ENCODE data around the gene SART3. TPM values are rescaled to one million over a fixed set of nuclear protein-coding genes. Genes with fewer than 3 reads are reported as not detected.

SART3 gene
- total and polyA plus RNA-seq, 2 of the 8 experiments (the other 6 are each of a cell fraction or from before 2014, with no cell fraction given): 16.0 to 103 TPM

DNA sequence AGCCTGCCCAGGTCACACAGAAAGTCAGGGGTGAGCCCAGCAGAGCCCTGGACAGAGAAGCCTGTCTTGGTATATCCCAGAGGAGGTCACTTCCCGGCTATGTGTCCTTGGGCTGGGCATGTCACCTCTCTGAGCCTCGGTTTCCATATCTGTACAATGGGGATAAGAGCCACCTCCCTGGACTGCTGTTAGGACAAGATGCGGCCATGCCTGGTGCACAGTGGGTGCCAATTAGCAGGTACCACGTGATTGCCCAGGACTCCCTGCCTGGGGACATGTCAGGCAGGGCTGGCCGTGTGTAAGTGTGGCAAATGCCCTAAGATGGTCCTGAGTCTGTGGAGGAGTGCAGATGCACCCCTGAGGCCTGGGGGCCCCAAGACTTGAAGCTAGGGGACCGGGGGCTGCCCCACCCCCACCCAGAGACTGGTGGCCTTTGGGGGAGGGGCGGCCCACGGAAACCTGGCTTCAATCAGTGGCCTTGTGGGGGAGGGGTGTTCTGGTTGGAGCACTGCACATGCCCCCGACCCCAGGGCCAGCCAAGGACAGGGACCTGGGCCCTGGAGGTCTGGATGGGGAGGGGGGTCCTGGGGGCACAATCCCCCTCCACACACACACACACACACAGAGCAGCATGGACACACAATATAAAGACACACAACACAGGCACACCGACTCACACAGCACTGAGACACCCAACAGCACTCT is 36.0 kb upstream of the SART3 start:
- Histone ChIP-seq H3K23me2 (ENCODE audit: low read depth, low read length) (peaks cover 7% of the 10 kb centered on the region; the same call in 1 of the 2 replicates), H2BK15ac (ENCODE audit: low read length) (peak overlapping the region; percentile 55), H3K4me1 (replicated peaks in 1 of 4; ENCODE audit: control insufficient read depth in 3 of 4, insufficient read depth in 4 of 4, low read length in 3 of 4) (peaks cover 0 to 14% (median 0%) of the 10 kb centered on the region in 4 experiments; a peak in 3 of 7 replicates), H3K27ac (ENCODE audit: low read depth, low read length) (no peak overlapping the region), H3K79me2 (ENCODE audit: control insufficient read depth in 1 of 2, insufficient read depth in 2 of 2, low read length in 2 of 2) (no peaks in the 10 kb centered on the region), H3K23ac (ENCODE audit: insufficient read length) (no peak overlapping the region), H3K56ac (replicated peaks; ENCODE audit: insufficient read length, low read depth, low read length) (no peak overlapping the region), H2BK5ac (ENCODE audit: low read depth, low read length) (peak overlapping the region; percentile 20; the same call in 1 of the 2 replicates), H3K9me3 (ENCODE audit: insufficient read depth in 2 of 2, low read depth in 1 of 2, low read length in 1 of 2) (no peaks in the 10 kb centered on the region), H3K4me2 (ENCODE audit: insufficient read depth in 1 of 2, low read depth in 2 of 2, low read length in 2 of 2) (no peak overlapping the region), H4K8ac (ENCODE audit: extremely low read depth, insufficient read depth, low read length) (no peak overlapping the region), H4K91ac (replicated peaks; ENCODE audit: insufficient read length, low read length) (peak overlapping the region; percentile 52), H3K18ac (ENCODE audit: extremely low read depth, low read length) (no peak overlapping the region), H3K27me3 (replicated peaks in 1 of 4; ENCODE audit: control insufficient read depth in 3 of 4, extremely low read depth in 1 of 4, insufficient read depth in 3 of 4, low read length in 3 of 4) (no peaks in the 10 kb centered on the region; a peak in 1 of 7 replicates), H3K79me1 (ENCODE audit: low read depth, low read length) (no peaks in the 10 kb centered on the region; the same call in 1 of the 2 replicates), H3K9ac (replicated peaks in 1 of 4; ENCODE audit: extremely low read depth in 1 of 4, low read depth in 3 of 4, low read length in 3 of 4) (no peak overlapping the region), H2BK20ac (ENCODE audit: low read length) (no peak overlapping the region), H3K4ac (replicated peaks; ENCODE audit: insufficient read length, low read depth, low read length) (no peak overlapping the region), H2AFZ (ENCODE audit: low read length) (peak overlapping the region; percentile 21; the same call in 1 of the 2 replicates), H4K5ac (ENCODE audit: insufficient read length, low read depth, low read length) (no peak overlapping the region), H3K36me3 (ENCODE audit: control insufficient read depth in 2 of 4, insufficient read depth in 4 of 4, low read length in 3 of 4) (no peaks in the 10 kb centered on the region), H2BK12ac (ENCODE audit: low read depth, low read length) (peak overlapping the region; percentile 22; the same call in 1 of the 2 replicates), H3K4me3 (ENCODE audit: extremely low read depth in 1 of 4, insufficient read depth in 2 of 4, low read depth in 3 of 4, low read length in 4 of 4) (no peak overlapping the region), H3K14ac (ENCODE audit: insufficient read length) (no peak overlapping the region), H2BK120ac (replicated peaks; ENCODE audit: low read depth, low read length) (no peak overlapping the region), H4K20me1 (replicated peaks in 1 of 2; ENCODE audit: control insufficient read depth in 1 of 2, insufficient read depth in 2 of 2, low read length in 2 of 2) (peaks cover 0 to 8% of the 10 kb centered on the region in 2 experiments), H2AK5ac (ENCODE audit: low read depth, low read length) (no peak overlapping the region)
- 83% methylated on average over 7 of the region's 10 CpGs; no CpG with 5 or more reads in 1 of the 2 experiments for WGBS, 2 experiments (ENCODE audit: extremely low coverage in 1 of 2, insufficient coverage in 1 of 2, insufficient read length in 1 of 2, insufficient replicate concordance in 2 of 2, low coverage in 1 of 2, low lambda C conversion rate in 2 of 2, missing lambda C conversion rate in 1 of 2)
- POLR2A ChIA-PET (ENCODE audit: partially characterized antibody): interaction anchor here (1.0 to 1.8 kb wide), 3 partner anchors 8 to 27 kb away, joined by 4 read pairs; no protein-coding TSS in a partner anchor
- no peak for FAIRE-seq
- CTCF ChIA-PET (ENCODE audit: partially characterized antibody): interaction anchor here (0.9 to 2.8 kb wide), 4 partner anchors 20 to 207 kb away, joined by 3 to 16 read pairs (median 5); no protein-coding TSS in a partner anchor
- no peak for DNase-seq (ENCODE audit: low read depth in 1 of 2, low spot score in 2 of 2)
- no peak for TF ChIP-seq POU5F1 (IDR thresholded peaks at IDR 0.05; ENCODE audit: low read depth, low read length)
- TF ChIP-seq FOSL1 (IDR thresholded peaks at IDR 0.05; ENCODE audit: insufficient read depth, low read depth, low read length): no peak
- no peak for TF ChIP-seq GABPA (IDR thresholded peaks at IDR 0.05; ENCODE audit: borderline replicate concordance, insufficient read depth, low read length)
- TF ChIP-seq SP1 (IDR thresholded peaks at IDR 0.05; ENCODE audit: low read depth, low read length): no peak
- no peak for TF ChIP-seq KDM5A (IDR thresholded peaks at IDR 0.05; ENCODE audit: low read length)
- TF ChIP-seq, protein P1, sequence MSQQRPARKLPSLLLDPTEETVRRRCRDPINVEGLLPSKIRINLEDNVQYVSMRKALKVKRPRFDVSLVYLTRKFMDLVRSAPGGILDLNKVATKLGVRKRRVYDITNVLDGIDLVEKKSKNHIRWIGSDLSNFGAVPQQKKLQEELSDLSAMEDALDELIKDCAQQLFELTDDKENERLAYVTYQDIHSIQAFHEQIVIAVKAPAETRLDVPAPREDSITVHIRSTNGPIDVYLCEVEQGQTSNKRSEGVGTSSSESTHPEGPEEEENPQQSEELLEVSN (IDR thresholded peaks at IDR 0.05): no peak
- TF ChIP-seq SUZ12 (IDR thresholded peaks at IDR 0.05; ENCODE audit: low read length): no peak

Data from H1 (cell line).